Measurements from ENCODE around the gene MSH5. TPM values are rescaled to one million over a fixed set of nuclear protein-coding genes. Genes with fewer than 3 reads are reported as not detected.

MSH5 gene
- total and polyA plus RNA-seq, 9 of the 15 experiments (the other 6 are each of a cell fraction or from before 2014, with no cell fraction given) = 12.5 to 104 (median 46.6) TPM

DNA sequence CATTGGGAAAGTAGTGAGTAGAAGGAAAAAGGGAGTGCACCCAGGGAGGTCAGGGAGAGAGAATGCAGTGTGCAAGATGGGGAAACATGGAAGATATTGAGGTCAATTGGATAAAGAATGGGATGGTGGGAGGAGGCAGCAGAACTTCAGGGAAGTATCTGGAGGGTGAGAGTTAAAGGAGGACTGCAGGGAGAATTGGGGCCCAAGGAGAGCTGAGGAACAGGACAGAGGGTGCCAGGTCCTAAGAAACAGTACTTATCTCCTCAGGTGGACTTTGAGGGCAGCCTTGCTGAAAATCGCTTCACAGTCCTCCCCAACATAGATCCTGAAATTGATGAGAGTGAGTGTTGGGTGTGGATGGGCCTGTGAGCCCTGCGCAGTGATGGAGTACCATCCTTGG, 18.5 kb downstream of the MSH5 start:
- BruUV-seq (replicated peaks) = no TSS peak
- whole genome bisulfite sequencing (ENCODE audit: insufficient coverage, low coverage, missing lambda C conversion rate) = 63% methylated on average over 2 of the region's 2 CpGs
- ChIA-PET POLR2A (interaction anchor here (0.6 to 6.6 kb wide), 12 partner anchors 8 to 161 kb away, joined by 3 to 85 read pairs (median 7); partner anchors contain the start of genes CLIC1, DDAH2 and MSH5), CTCF (ENCODE audit: low intra/inter-chr PET ratio) (no interaction called here)
- H3K9ac ChIP-seq (ENCODE audit: insufficient read depth in 1 of 2, low read depth in 2 of 2, low read length in 2 of 2) = peak overlapping the region in 1 of 2 experiments; percentile 69; a peak in 2 of 4 replicates
- ATAC-seq (no peak), DNase-seq (ENCODE audit: extremely low read depth in 1 of 4, low spot score in 3 of 4) (no peak), FAIRE-seq (no peak)
- no peaks in the 10 kb centered on the region for H4K20me1 ChIP-seq (replicated peaks; ENCODE audit: control insufficient read depth, insufficient read depth, low read length)
- no peak overlapping the region for H2AFZ ChIP-seq (ENCODE audit: low read depth, low read length)
- in situ Hi-C loops (cut with MboI) = no loop called here
- H3K27me3 ChIP-seq (ENCODE audit: control insufficient read depth in 2 of 2, insufficient read depth in 2 of 2, low read length in 2 of 2) = no peaks in the 10 kb centered on the region
- H3K36me3 ChIP-seq (ENCODE audit: control insufficient read depth, insufficient read depth, low read length) = peaks cover 52% of the 10 kb centered on the region
- H3K4me3 ChIP-seq = no peak overlapping the region
- no peaks in the 10 kb centered on the region for H3K9me3 ChIP-seq (replicated peaks; ENCODE audit: control insufficient read depth, insufficient read depth, low read depth, low read length)
- H3K4me2 ChIP-seq (ENCODE audit: insufficient read depth, low read length) = no peak overlapping the region
- TF ChIP-seq, protein P1, sequence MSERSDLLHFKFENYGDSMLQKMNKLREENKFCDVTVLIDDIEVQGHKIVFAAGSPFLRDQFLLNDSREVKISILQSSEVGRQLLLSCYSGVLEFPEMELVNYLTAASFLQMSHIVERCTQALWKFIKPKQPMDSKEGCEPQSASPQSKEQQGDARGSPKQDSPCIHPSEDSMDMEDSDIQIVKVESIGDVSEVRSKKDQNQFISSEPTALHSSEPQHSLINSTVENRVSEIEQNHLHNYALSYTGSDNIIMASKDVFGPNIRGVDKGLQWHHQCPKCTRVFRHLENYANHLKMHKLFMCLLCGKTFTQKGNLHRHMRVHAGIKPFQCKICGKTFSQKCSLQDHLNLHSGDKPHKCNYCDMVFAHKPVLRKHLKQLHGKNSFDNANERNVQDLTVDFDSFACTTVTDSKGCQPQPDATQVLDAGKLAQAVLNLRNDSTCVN (CRISPR knock-in tag; IDR thresholded peaks at IDR 0.05) = 0 out of 2 replicates have a peak, but pooled peaks have one; percentile 77
- TF ChIP-seq POLR2B (IDR thresholded peaks at IDR 0.05; ENCODE audit: low read depth, partially characterized antibody) (peak; percentile 35), IRF2 (CRISPR knock-in tag; IDR thresholded peaks at IDR 0.05) (0 out of 2 replicates have a peak, but pooled peaks have one; percentile 12), OTX1 (CRISPR knock-in tag; IDR thresholded peaks at IDR 0.05) (0 out of 2 replicates have a peak, but pooled peaks have one; percentile 36), ZC3H4 (CRISPR knock-in tag; IDR thresholded peaks at IDR 0.05; ENCODE audit: borderline replicate concordance) (peak; percentile 38; the same call in 1 of the 2 replicates), ZNF586 (CRISPR knock-in tag; conservative IDR thresholded peaks at IDR 0.05) (no peak), ZNF3 (CRISPR knock-in tag; IDR thresholded peaks at IDR 0.05) (no peak)
- TF ChIP-seq, protein P2, sequence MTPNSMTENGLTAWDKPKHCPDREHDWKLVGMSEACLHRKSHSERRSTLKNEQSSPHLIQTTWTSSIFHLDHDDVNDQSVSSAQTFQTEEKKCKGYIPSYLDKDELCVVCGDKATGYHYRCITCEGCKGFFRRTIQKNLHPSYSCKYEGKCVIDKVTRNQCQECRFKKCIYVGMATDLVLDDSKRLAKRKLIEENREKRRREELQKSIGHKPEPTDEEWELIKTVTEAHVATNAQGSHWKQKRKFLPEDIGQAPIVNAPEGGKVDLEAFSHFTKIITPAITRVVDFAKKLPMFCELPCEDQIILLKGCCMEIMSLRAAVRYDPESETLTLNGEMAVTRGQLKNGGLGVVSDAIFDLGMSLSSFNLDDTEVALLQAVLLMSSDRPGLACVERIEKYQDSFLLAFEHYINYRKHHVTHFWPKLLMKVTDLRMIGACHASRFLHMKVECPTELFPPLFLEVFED (CRISPR knock-in tag; conservative IDR thresholded peaks at IDR 0.05) = peak; percentile 78; the same call in 1 of the 2 replicates
- TF ChIP-seq, protein P3, sequence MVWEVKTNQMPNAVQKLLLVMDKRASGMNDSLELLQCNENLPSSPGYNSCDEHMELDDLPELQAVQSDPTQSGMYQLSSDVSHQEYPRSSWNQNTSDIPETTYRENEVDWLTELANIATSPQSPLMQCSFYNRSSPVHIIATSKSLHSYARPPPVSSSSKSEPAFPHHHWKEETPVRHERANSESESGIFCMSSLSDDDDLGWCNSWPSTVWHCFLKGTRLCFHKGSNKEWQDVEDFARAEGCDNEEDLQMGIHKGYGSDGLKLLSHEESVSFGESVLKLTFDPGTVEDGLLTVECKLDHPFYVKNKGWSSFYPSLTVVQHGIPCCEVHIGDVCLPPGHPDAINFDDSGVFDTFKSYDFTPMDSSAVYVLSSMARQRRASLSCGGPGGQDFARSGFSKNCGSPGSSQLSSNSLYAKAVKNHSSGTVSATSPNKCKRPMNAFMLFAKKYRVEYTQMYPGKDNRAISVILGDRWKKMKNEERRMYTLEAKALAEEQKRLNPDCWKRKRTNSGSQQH (CRISPR knock-in tag; IDR thresholded peaks at IDR 0.05) = peak; percentile 68; the same call in 1 of the 2 replicates
- TF ChIP-seq, protein P4, sequence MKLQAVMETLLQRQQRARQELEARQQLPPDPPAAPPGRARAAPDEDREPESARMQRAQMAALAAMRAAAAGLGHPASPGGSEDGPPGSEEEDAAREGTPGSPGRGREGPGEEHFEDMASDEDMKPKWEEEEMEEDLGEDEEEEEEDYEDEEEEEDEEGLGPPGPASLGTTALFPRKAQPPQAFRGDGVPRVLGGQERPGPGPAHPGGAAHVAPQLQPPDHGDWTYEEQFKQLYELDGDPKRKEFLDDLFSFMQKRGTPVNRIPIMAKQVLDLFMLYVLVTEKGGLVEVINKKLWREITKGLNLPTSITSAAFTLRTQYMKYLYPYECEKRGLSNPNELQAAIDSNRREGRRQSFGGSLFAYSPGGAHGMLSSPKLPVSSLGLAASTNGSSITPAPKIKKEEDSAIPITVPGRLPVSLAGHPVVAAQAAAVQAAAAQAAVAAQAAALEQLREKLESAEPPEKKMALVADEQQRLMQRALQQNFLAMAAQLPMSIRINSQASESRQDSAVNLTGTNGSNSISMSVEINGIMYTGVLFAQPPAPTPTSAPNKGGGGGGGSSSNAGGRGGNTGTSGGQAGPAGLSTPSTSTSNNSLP (IDR thresholded peaks at IDR 0.05; ENCODE audit: borderline replicate concordance, low read depth, low read length) = no peak
- no peaks in the 10 kb centered on the region for H3K9me1 ChIP-seq (ENCODE audit: control insufficient read depth, insufficient read depth, low read length)
- H3K4me1 ChIP-seq (replicated peaks in 1 of 2; ENCODE audit: control insufficient read depth in 2 of 2, insufficient read depth in 2 of 2, low read length in 2 of 2) = peaks cover 0 to 4% of the 10 kb centered on the region in 2 experiments; a peak in 2 of 5 replicates
- no peak overlapping the region for H3K27ac ChIP-seq (ENCODE audit: extremely low read depth, low read depth, low read length)
- H3K79me2 ChIP-seq (ENCODE audit: control insufficient read depth, insufficient read depth, low read length) = no peaks in the 10 kb centered on the region
- intact Hi-C loops (cut with micrococcal nuclease) = no loop called here
